HG02623 (cell line): ENCODE results near the gene PACSIN1.

ENCODE experiments used
- ATAC-seq: cut with Tn5 transposase; IDR thresholded peaks from one replicate; pipeline ENCODE4 v1.9.1; 2021; ENCODE audit warnings: moderate library complexity; ENCODE audit not compliant: unreplicated experiment

Gene PACSIN1

GRCh38 chr6:34514112-34514511 is 48.2 kb downstream of the PACSIN1 start:
- no peak for ATAC-seq

- no peak for ATAC-seq
Observed at GRCh38 chr6:34514593-34515472, 49.0 kb downstream of the PACSIN1 start.

GRCh38 chr6:34515473-34516387 is 49.9 kb downstream of the PACSIN1 start:
- no peak for ATAC-seq

DNA sequence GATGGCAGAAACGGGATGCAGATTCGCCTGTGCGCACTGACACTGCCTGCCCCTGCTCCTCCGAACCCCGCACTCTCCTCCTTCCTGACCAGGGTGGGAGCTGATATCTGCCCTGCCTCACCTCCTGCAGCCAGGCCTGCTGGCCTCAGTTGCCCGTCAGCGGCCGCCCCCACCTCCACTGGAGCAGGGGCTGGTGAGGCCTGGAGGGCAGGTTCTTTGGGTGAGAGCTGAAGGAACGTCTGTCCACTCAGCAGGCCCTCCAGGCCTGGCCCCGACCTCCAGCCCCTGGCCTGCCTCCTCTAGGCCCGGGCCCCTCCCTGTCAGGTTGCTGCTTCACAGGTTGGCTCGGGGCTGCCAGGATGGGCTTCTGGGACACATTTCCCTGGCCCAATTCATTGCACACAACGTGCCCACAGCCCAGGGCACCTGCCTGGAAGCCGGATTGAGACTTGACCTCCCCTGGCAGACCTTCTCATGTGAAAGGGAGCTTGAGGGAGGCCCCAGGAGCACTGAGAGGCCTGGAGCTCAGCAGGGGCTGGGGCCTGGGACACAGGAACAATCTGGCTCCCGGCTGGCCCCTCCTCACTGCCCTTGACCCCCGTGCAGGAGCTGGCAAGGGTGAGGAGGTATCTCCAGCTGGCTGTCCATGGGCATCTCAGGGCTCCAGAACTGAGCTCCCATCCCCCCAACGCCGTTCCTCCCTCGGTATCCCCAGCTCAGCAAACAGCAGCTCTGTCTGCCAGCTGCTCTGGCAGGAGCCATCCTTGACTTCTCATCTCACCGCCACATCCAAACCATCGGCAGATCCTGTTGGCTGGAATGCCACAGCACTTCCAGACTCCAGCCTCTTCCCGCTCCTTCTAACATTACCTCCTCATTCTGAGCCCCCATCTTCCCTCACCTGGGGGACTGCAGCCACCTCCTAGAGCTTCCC is 50.8 kb downstream of the PACSIN1 start:
- no peak for ATAC-seq

DNA sequence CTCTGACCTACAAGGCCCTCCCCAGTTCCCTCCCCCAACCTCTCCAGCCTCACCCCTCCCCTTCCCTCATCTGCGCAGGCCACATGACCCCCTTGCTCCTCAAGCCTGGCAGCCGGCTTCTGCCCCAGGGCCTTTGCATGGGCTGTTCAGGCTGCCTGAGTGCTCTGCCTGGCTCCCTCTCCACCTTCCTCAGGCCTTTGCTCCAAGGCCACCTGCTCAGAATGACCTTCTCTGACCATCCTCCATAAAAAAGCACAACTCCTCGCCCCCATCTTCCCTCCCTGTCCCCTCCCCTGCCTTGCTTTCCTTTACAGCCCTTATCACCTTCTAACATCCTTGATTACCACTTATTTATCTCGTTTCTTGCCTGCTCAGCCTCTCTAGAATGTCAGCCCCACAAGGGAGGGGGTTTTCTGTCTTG is 51.6 kb downstream of the PACSIN1 start:
- ATAC-seq, result no peak

DNA sequence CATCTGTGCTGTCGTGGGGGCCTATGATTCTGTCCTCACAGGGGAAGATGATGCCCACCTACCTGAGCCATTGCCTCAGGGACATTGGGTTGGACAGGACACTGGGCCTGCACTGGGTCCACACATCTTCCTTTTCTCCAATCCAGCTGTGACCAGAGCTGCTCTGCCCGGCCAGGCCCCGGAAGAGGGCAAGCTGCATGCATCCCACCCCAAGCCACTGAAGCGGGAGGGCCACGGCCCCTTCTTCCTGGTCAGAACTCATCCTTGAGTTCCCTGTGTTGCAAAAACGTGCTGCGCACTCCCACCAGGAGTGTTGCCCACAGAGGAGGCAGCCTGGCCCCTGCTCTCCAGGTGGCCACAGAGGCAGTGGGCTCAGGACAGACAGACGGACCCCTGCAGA is 52.1 kb downstream of the PACSIN1 start:
- no peak for ATAC-seq

DNA sequence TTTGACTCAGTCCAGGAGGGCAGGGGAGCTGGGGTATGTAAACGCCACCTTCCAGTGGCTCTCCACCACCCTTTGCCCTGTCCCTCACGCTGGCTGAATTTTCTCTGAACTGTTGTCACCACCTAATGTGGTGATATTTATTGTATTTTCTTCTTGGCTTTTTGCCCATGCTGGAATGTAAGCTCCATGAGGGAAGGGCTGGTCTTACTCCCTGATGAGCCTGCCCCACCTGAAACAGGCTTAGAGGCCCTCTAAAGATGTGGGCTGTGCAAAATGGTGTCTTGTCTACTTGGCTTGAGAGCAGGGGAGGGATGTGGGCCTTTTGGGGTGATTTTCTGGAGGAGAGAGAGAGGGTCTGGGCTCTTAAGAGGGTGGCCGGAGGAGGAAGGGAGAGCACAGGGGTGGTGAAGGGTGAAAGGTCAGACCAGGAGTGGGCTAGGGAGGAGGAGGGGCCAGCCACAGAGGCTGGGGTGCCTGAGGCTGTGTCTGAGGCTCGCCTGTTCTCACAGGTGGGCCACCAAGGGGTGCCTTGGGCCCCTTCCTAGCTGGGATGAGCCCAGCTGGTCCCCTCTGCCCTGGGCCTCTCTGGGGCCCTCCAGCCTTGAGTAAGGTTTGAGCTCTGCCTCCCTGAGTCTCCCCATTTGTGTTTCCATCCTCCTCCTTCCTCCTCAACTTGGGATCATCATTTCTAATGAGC is 52.9 kb downstream of the PACSIN1 start:
- ATAC-seq, result no peak

- no peak for ATAC-seq
Observed at GRCh38 chr6:34519971-34520644, 54.2 kb downstream of the PACSIN1 start.

DNA sequence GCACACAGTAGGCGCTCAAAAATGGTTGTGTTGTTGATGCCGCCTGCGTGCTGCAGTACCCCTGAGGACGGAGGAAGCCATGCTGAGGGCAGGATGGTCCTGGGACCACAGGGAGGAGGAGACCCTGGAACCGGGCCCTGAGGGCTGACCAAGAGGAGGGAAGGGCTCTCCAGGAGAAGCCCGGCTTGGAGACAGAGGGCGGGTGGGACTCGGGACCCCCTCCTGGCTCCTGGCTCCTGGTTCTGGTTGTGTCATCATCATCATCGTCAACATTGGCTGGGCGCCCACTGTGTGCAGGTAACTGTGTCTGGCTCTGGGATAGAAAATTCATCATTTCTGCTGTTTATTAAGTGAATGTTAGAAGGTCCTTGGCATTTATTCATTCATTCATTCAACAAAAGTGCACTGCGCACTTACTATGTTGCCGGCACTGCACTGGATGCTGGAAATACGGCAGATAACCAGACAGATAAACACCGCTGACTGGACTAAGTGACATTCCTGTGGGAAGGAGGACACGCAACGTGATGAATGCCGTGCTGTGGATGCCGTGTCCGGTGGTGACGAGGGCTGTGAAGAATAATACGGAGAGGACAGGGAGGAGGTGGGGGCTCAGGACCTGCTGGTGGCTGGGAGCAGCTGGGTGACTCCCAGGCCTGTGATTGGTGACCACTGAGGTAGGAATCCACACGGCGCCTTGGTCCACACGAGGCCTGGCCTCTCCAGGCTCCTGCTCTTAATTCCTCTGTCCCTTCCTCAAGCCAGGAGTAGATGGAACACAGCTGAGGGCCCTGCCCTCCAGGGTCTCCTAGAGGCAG is 55.0 kb downstream of the PACSIN1 start:
- no peak for ATAC-seq

DNA sequence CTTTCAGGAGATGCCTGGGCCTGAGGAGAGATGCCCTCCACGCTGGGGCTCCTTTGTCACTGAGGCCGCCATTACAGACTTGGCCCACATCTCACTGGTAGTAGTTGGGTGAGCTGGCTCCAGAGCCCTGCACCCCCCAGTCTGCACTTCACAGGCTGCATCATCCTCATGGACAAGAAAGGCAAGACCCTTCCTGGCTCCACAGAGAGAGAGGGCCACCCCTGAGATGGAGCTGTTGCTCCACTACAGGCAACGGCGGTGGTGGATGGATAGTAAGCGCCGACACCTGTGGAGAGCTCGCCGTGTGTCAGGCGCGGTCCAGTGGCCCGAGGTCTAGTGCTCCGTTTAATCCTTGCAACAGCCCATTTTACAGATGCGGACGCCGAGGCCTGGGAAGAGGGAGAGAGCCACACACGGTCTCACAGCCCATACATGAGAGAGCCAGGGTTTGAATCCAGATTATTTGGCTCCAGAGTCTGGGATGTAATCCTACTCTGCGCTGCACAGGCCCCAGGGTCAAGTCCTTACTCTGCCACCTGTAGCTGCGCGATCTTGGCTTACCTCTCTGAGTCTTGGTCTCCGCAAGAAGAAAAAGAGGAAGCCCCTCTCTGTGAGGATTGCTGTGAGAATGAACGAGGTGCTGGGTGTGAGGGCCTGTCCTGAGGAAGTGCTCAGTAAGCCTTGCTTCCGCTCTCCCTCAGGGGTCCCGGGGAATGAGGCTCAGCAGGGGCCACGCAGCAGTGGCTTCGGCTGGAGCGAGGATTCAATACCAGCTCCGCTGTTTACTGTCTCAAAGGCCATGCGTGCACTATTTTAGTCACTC is 55.8 kb downstream of the PACSIN1 start:
- no peak for ATAC-seq

GRCh38 chr6:34522761-34523160 is 56.9 kb downstream of the PACSIN1 start:
- ATAC-seq, result no peak

GRCh38 chr6:34523441-34524206 is 57.7 kb downstream of the PACSIN1 start:
- no peak for ATAC-seq

GRCh38 chr6:34524499-34524898 is 58.6 kb downstream of the PACSIN1 start:
- ATAC-seq, result no peak

GRCh38 chr6:34524971-34525370 is 59.1 kb downstream of the PACSIN1 start:
- no peak for ATAC-seq

- no peak for ATAC-seq
Observed at GRCh38 chr6:34525431-34526175, 59.7 kb downstream of the PACSIN1 start.

GRCh38 chr6:34526241-34526972 is 60.5 kb downstream of the PACSIN1 start:
- ATAC-seq, result no peak
